Naive thymus-derived CD8-positive, alpha-beta T cell (primary cell): ENCODE measurements around the gene KDM4F. TPM values are rescaled to one million over a fixed set of nuclear protein-coding genes. Genes with fewer than 3 reads are reported as not detected.

ENCODE experiments used
- ATAC-seq, 2 donors: fragments of 150-1000 bp; cut with Tn5 transposase in 1 of 2; sonication (Bioruptor Pico), chemical (Tn5 transposase) in 1 of 2; 1 replicate in 1 of 2; 2 replicates in 1 of 2; pipeline ENCODE4 v1.10.0; 2021; ENCODE audit warnings: mild to moderate bottlenecking in 2 of 2, moderate library complexity in 2 of 2
- POLR2A ChIA-PET: fragments of 350-600 bp; sonication (Branson Sonifier 250); formaldehyde crosslinking; loops from one replicate; lab custom pipeline; 2021; ENCODE audit warnings: antibody characterized with exemption; lab: Charles Lee
- DNase-seq, 10 donors: peaks; one replicate each; pipeline versions ENCODE4 v3.0.0 to v3.0.0-alpha.2; 2020 to 2022
- H3K27ac Mint-ChIP-seq, 10 donors: one replicate each; pipeline ENCODE4 v1.8.0; 2020 to 2022; ENCODE audit warnings: mild to moderate bottlenecking in 10 of 10, mixed read lengths in 10 of 10, moderate library complexity in 4 of 10, inconsistent platforms in 1 of 10
- H3K27me3 Mint-ChIP-seq, 5 donors: one replicate each; pipeline ENCODE4 v1.8.0; 2021 to 2022; ENCODE audit warnings: mixed read lengths in 5 of 5
- H3K36me3 Mint-ChIP-seq, 3 donors: one replicate each; pipeline ENCODE4 v1.8.0; 2020 to 2022; ENCODE audit warnings: mixed read lengths in 3 of 3, mild to moderate bottlenecking in 2 of 3, inconsistent platforms in 1 of 3
- H3K4me1 Mint-ChIP-seq, 4 donors: one replicate each; pipeline ENCODE4 v1.8.0; 2021 to 2022; ENCODE audit warnings: mixed read lengths in 4 of 4
- H3K4me3 Mint-ChIP-seq, 10 donors: one replicate each; pipeline ENCODE4 v1.8.0; 2020 to 2022; ENCODE audit warnings: mild to moderate bottlenecking in 10 of 10, mixed read lengths in 10 of 10, moderate library complexity in 6 of 10, inconsistent platforms in 1 of 10
- H3K9me3 Mint-ChIP-seq, 9 donors: one replicate each; pipeline ENCODE4 v1.8.0; 2020 to 2022; ENCODE audit warnings: mixed read lengths in 9 of 9, mild to moderate bottlenecking in 3 of 9, inconsistent platforms in 1 of 9, moderate library complexity in 1 of 9
- polyA plus RNA-seq, 3 donors: library from polyadenylated mRNA; unstranded; fragments of 300-500 nt; fragmentation: Illumina TruSeq; gene quantifications; one replicate each; pipeline ENCODE4 v1.2.3, GENCODE V29; 2021
- total RNA-seq, 8 experiments: library from RNA in 2 of 8; stranded (reverse) in 2 of 8; gene quantifications; one replicate each; pipeline ENCODE4 v1.2.3 and lab custom pipeline; 2021 to 2026

KDM4F gene
- total and polyA plus RNA-seq, 5 experiments from 2014 or later: not detected

DNA sequence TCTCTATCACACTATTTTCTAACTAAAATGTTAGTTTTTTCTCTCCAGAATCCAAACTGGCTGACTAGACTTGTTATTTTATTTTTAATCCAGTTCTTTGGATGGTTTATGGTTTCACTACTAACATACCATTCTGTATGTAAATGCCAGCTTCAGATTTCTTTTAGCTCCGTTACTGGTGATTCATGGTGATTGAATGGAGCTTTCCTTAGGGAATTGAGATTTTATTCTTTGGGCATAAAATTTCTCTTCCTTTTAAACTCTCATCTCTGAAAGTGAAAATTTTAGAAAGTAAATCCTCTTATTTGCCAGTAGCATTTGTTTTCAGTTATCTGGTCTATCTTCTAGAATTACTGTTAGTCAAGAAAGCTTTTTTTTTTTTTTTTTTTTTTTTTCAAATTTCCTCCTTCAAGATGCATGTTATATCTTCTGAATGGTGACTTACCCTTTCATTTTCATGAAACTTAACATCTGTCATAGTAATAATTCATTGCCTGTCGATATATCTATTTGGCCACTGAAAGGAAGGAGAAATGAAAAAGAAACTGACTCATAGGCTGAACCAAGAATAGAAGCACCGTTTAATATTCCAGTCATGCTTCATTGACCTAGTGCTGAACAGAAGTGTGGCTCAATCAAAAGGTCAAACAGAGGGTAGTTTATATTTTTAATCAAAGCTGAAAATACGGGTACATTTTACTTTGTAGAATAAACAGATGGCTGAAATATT is 46.8 kb downstream of the KDM4F start:
- POLR2A ChIA-PET: interaction anchor here (0.7 kb wide), 1 partner anchor 489 kb away, joined by 3 read pairs; no protein-coding TSS in a partner anchor
- ATAC-seq (peak in 1 of 2 donors; percentile 56), DNase-seq (no peak)
- Mint-ChIP-seq H3K9me3 (no peaks in the 10 kb centered on the region), H3K27me3 (no peaks in the 10 kb centered on the region), H3K4me1 (peaks cover 23 to 76% (median 48%) of the 10 kb centered on the region in 4 donors), H3K27ac (peak overlapping the region in 1 of 10 donors; percentile 63), H3K36me3 (peaks cover 0 to 13% (median 6%) of the 10 kb centered on the region in 3 donors), H3K4me3 (peak overlapping the region in 1 of 10 donors; percentile 15)

DNA sequence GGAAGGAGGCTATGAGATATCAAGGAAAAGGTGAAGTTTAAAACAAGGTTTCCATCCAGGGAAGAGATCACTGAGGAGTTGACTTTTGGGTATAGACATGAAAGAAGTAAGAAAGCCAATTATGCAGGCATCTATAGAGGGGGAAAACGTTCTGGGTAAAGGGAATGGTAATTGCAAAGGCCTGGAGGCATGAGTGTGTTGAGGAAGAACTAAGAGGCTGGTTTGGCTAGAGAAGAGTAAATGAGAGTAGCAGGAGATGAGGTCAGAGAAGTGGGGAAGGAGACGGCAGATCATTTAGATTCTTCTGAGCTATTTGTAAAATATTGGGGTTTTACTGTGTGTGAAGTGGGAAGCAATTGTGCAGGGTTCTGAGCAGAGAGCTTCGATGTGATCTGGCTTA is 48.0 kb downstream of the KDM4F start:
- DNase-seq (no peak), ATAC-seq (no peak)
- Mint-ChIP-seq H3K27me3 (no peaks in the 10 kb centered on the region), H3K9me3 (no peaks in the 10 kb centered on the region), H3K36me3 (peaks cover 0 to 17% (median 9%) of the 10 kb centered on the region in 3 donors), H3K4me1 (peaks cover 14 to 67% (median 37%) of the 10 kb centered on the region in 4 donors), H3K4me3 (no peak overlapping the region), H3K27ac (no peak overlapping the region)
- POLR2A ChIA-PET: interaction anchor here (1.8 kb wide), 1 partner anchor 29 kb away, joined by 8 read pairs; no protein-coding TSS in a partner anchor

DNA sequence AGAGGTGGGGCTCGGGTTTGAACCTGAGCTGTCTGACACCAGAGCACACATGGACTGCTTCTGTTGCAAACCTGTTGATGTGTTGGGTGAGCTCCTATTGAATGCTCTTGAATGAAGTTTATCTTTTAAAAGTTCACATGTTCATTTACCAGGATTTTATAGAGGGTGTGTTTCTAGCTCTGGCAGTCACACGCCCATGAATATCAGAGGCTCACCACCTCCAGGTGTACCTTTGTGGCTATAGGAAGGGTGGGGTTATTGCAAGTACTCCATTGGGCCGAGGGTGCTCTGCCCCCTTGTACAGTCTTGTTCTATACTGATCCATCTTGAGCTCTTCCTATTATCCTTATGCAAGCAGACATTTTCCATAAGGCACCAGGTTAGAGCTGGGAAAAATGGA is 49.6 kb downstream of the KDM4F start:
- POLR2A ChIA-PET: interaction anchor here (0.6 to 2.0 kb wide), 4 partner anchors 9 to 38 kb away, joined by 3 to 10 read pairs (median 6); partner anchors contain the start of gene ENDOD1
- no peaks in the 10 kb centered on the region for H3K9me3 Mint-ChIP-seq
- H3K4me3 Mint-ChIP-seq: no peak overlapping the region
- H3K36me3 Mint-ChIP-seq: peaks cover 0 to 20% (median 9%) of the 10 kb centered on the region in 3 donors
- DNase-seq (no peak), ATAC-seq (no peak)
- H3K4me1 Mint-ChIP-seq: peaks cover 9 to 57% (median 28%) of the 10 kb centered on the region in 4 donors
- H3K27ac Mint-ChIP-seq: peak overlapping the region in 1 of 10 donors; percentile 16
- H3K27me3 Mint-ChIP-seq: no peaks in the 10 kb centered on the region

DNA sequence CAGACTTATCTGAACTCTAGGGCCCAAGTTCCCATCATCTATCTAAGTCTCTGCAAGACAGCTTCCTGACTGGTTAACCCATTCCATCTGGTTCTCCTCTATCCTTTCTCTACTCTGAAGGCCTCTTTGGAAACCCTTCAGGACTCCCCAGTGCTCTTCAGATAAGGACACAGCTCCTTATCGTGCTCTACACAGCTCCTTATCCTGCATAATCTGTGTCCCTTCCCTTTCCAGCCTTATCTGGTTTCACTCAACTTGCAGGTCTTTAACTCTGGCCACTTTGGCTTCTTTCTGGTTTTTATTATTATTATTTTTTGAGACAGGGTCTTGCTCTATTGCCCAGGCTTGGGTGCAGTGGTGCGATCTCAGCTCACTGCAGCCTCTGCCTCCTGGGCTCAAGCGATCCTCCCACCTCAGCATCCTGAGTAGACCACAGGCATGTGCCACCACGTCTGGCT is 51.0 kb downstream of the KDM4F start:
- Mint-ChIP-seq H3K27me3 (no peaks in the 10 kb centered on the region), H3K9me3 (no peaks in the 10 kb centered on the region), H3K4me1 (peaks cover 9 to 47% (median 27%) of the 10 kb centered on the region in 4 donors), H3K36me3 (peaks cover 0 to 15% (median 9%) of the 10 kb centered on the region in 3 donors), H3K27ac (no peak overlapping the region), H3K4me3 (no peak overlapping the region)
- ATAC-seq (no peak), DNase-seq (no peak)
- POLR2A ChIA-PET: interaction anchor here (2.0 kb wide), 1 partner anchor 11 kb away, joined by 10 read pairs; the partner anchor contains the start of gene ENDOD1

Other genes with a start within 250 kb of the KDM4F start
- gene CWC15, start 75.9 kb upstream of the KDM4F start, total RNA-seq: 10 to 100 TPM; 88.0 to 90.0 TPM
- 10 to 100 TPM; 47.6 to 61.3 (median 51.5) TPM for gene CWC15, start 75.9 kb upstream of the KDM4F start, polyA plus RNA-seq
- 1 to 10 TPM in 1 of 2 experiments, under 1 TPM in 1; 0.69 to 1.2 TPM for gene KDM4D, start 75.7 kb upstream of the KDM4F start, total RNA-seq
- gene KDM4D, start 75.7 kb upstream of the KDM4F start, polyA plus RNA-seq: under 1 TPM; 0.13 to 0.24 (median 0.17) TPM
- gene KDM4E, start 24.2 kb upstream of the KDM4F start, total RNA-seq: not detected
- gene KDM4E, start 24.2 kb upstream of the KDM4F start, polyA plus RNA-seq: not detected
- 100 to 1,000 TPM; 124 to 125 TPM for gene SRSF8, start 17.5 kb downstream of the KDM4F start, total RNA-seq
- gene SRSF8, start 17.5 kb downstream of the KDM4F start, polyA plus RNA-seq: 100 to 1,000 TPM in 2 of 3 donors, 10 to 100 TPM in 1; 94.1 to 106 (median 106) TPM
- gene ENDOD1, start 40.4 kb downstream of the KDM4F start, total RNA-seq: 10 to 100 TPM; 10.2 TPM
- 10 to 100 TPM in 1 of 3 donors, 1 to 10 TPM in 2; 3.9 to 10.1 (median 6.9) TPM for gene ENDOD1, start 40.4 kb downstream of the KDM4F start, polyA plus RNA-seq
- 10 to 100 TPM; 85.4 to 86.2 TPM for gene SESN3, start 181.8 kb downstream of the KDM4F start, total RNA-seq
- gene SESN3, start 181.8 kb downstream of the KDM4F start, polyA plus RNA-seq: 1 to 10 TPM; 1.3 to 1.8 (median 1.7) TPM